ENCODE measurements around the gene ANKH.

The ANKH gene

DNA sequence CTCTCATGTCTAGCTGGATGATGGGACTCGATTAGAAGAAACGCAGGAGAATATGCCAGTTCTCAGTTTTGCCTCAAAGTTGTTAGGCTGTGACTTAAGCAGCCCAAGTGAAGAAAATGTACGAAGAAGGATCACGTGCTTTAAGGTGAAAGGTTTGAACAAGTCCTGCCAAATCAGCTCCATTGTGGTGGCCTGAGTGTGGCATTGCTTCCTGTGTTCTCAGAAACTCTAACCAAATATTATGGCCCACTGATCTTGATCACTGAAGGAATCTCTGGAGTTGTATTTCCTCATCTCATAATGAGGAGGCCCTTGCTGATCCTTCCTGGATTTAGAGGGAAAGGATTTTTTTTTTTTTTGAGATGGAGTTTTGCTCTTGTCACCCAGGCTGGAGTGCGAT, 163.0 kb downstream of the ANKH start:
- WGBS (ENCODE audit: insufficient coverage, insufficient read length) = no CpG with 5 or more reads among the region's 5 CpGs

DNA sequence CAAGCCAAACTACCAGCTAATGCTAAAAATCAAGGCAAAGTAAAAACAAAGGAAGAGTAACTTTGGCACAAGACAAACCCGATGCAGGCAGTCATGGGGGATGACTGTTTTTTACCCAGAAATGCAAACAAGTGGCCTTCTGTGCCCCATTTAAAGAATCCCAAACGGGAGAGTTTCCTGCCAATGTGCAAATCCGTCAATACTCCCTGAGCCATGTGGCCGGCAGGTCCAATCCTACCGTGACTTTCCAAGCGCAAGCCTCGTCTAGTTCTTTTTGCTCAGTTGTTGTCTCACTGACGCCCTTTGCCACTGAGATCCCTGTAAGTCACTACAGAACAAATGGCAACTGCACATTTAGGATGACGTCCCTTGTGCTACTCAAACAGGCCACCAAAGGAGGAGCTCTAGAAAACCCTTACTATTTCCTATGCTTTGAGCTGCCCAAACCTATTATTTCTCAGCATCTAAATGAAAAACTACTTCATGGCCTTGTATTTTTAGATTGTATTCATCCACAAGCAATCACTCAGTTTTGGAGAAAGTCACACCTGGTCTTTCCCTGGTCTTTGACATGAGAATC, 163.7 kb downstream of the ANKH start:
- no peaks in the 10 kb centered on the region for H3K27me3 ChIP-seq (ENCODE audit: control insufficient read depth, insufficient read depth, low read length)
- H3K36me3 ChIP-seq (ENCODE audit: control insufficient read depth, insufficient read depth, low read length) = peaks cover 10% of the 10 kb centered on the region
- WGBS (ENCODE audit: insufficient coverage, insufficient read length) = no CpG with 5 or more reads among the region's 9 CpGs
- no peak overlapping the region for H3K4me3 ChIP-seq (ENCODE audit: low read length)
- H3K27ac ChIP-seq (ENCODE audit: low read length) = no peak overlapping the region
- no peaks in the 10 kb centered on the region for H3K4me1 ChIP-seq (ENCODE audit: control insufficient read depth, insufficient read depth, low read length)
- H3K9me3 ChIP-seq (ENCODE audit: control insufficient read depth, insufficient read depth, low read length) = no peaks in the 10 kb centered on the region
- no peak for DNase-seq (ENCODE audit: low read depth, low spot score)

More for the DNA sequence above, 163.0 kb downstream of the ANKH start:
- Histone ChIP-seq H3K36me3 (ENCODE audit: control insufficient read depth, insufficient read depth, low read length) (peaks cover 15% of the 10 kb centered on the region), H3K9me3 (ENCODE audit: control insufficient read depth, insufficient read depth, low read length) (no peaks in the 10 kb centered on the region), H3K27ac (ENCODE audit: low read length) (no peak overlapping the region), H3K4me3 (ENCODE audit: low read length) (no peak overlapping the region), H3K27me3 (ENCODE audit: control insufficient read depth, insufficient read depth, low read length) (no peaks in the 10 kb centered on the region), H3K4me1 (ENCODE audit: control insufficient read depth, insufficient read depth, low read length) (no peaks in the 10 kb centered on the region)
- DNase-seq (ENCODE audit: low read depth, low spot score) = no peak

DNA sequence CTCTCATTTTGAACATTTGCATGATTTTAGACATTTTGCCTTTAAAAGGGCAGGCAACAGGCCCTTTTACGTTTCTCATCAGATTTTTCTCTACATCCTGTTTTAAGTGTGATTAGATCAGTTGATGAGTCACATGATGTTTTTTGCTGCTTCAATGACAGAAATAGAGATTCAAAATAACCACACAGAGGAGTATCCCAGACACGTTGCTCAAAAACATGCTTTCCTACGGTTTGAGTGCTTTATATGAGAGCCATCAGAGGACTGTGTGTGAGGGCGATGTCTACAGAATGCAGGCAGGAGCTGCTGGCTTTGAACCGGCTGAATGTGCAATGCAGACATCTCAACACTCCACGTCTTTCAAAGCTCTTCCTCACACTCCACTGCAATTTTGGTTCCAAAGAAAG, 165.0 kb downstream of the ANKH start:
- no peaks in the 10 kb centered on the region for H3K9me3 ChIP-seq (ENCODE audit: control insufficient read depth, insufficient read depth, low read length)
- DNase-seq (ENCODE audit: low read depth, low spot score) = no peak
- H3K4me1 ChIP-seq (ENCODE audit: control insufficient read depth, insufficient read depth, low read length) = no peaks in the 10 kb centered on the region
- H3K4me3 ChIP-seq (ENCODE audit: low read length) = no peak overlapping the region
- H3K27ac ChIP-seq (ENCODE audit: low read length) = no peak overlapping the region
- peaks cover 6% of the 10 kb centered on the region for H3K36me3 ChIP-seq (ENCODE audit: control insufficient read depth, insufficient read depth, low read length)
- no peaks in the 10 kb centered on the region for H3K27me3 ChIP-seq (ENCODE audit: control insufficient read depth, insufficient read depth, low read length)
- no CpG with 5 or more reads among the region's 6 CpGs for WGBS (ENCODE audit: insufficient coverage, insufficient read length)

DNA sequence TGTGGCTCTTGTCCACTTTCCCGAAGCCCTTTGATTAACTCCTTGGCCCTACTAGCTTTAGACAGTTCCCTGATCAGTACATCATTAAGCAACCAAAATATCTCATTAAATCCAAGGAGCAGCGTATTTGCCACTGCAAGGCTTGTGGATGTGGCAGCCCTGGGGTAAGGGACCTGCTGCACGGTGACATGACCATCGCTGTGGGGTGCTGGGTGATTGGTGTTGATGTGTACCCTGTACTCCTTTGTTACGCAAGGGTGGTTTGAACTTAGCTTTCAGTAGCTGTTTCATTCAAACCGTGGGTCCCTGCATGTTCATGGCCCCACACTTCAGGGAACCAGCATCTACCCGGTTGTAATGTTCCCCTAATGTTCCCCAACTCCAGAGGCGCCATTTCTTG, 166.0 kb downstream of the ANKH start:
- no CpG with 5 or more reads among the region's 8 CpGs for WGBS (ENCODE audit: insufficient coverage, insufficient read length)
- Histone ChIP-seq H3K27ac (ENCODE audit: low read length) (no peak overlapping the region), H3K36me3 (ENCODE audit: control insufficient read depth, insufficient read depth, low read length) (peaks cover 3% of the 10 kb centered on the region; the same call in 1 of the 2 replicates), H3K27me3 (ENCODE audit: control insufficient read depth, insufficient read depth, low read length) (no peaks in the 10 kb centered on the region), H3K4me1 (ENCODE audit: control insufficient read depth, insufficient read depth, low read length) (no peaks in the 10 kb centered on the region), H3K9me3 (ENCODE audit: control insufficient read depth, insufficient read depth, low read length) (no peaks in the 10 kb centered on the region), H3K4me3 (ENCODE audit: low read length) (no peak overlapping the region)
- DNase-seq (ENCODE audit: low read depth, low spot score) = no peak

DNA sequence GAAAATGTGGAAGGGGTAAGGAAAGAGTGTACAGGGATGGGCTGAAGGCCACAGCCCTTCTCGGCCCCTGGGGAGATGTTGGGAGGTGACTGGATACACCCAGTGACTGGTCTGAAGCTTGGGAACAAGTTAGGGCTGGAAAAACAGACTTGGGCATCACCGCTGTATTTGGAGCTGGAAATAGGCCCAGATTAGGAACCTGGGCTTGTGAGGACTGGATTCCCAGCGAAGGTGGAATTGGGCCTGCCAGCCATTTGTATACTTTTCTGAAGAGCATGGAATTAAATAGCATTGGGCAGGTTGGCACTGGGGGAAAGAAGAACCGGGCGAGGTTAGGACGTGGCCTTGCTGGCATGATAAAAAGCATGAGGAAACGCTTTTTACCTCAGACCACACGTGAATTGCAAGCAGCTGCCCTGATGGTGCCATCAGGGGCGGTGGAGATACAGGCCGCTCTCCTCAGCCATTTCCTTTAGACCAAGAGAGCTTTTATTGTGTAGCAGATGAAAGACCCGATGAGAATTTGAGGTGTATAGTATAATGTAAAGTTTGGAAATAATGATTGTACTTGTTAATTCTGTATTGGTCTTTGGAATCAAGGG, 169.2 kb downstream of the ANKH start:
- peaks cover 8% of the 10 kb centered on the region; the same call in 1 of the 2 replicates for H3K36me3 ChIP-seq (ENCODE audit: control insufficient read depth, insufficient read depth, low read length)

DNA sequence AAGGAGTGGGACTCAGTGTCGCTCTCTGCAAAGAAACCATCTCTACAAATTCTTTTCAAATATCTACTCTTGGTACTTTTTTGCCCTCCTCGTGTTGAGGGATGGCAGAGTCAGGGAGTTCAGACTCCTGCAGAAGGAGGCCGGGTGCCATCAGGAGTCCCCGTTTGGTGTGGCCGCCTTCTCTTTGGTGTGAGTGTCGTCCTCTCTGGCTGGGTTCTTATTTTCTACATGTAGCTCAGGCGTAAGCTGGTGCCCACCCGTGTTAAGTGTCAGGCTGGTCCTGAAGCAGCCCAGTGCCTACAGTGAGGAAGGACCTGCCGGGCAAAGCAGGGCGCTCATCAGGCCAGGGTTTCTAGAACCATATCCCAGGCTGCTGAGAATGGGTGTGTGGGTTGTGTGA, 170.0 kb downstream of the ANKH start:
- Histone ChIP-seq H3K4me1 (ENCODE audit: control insufficient read depth, insufficient read depth, low read length) (no peaks in the 10 kb centered on the region), H3K27me3 (ENCODE audit: control insufficient read depth, insufficient read depth, low read length) (no peaks in the 10 kb centered on the region), H3K27ac (ENCODE audit: low read length) (no peak overlapping the region), H3K36me3 (ENCODE audit: control insufficient read depth, insufficient read depth, low read length) (peaks cover 8% of the 10 kb centered on the region; the same call in 1 of the 2 replicates), H3K4me3 (ENCODE audit: low read length) (no peak overlapping the region), H3K9me3 (ENCODE audit: control insufficient read depth, insufficient read depth, low read length) (no peaks in the 10 kb centered on the region)
- WGBS (ENCODE audit: insufficient coverage, insufficient read length) = no CpG with 5 or more reads among the region's 10 CpGs
- DNase-seq (ENCODE audit: low read depth, low spot score) = no peak

More for the DNA sequence above, 169.2 kb downstream of the ANKH start:
- no peaks in the 10 kb centered on the region for H3K4me1 ChIP-seq (ENCODE audit: control insufficient read depth, insufficient read depth, low read length)
- H3K27ac ChIP-seq (ENCODE audit: low read length) = no peak overlapping the region
- 100% methylated on average over 1 of the region's 11 CpGs for WGBS (ENCODE audit: insufficient coverage, insufficient read length)
- H3K4me3 ChIP-seq (ENCODE audit: low read length) = no peak overlapping the region
- no peaks in the 10 kb centered on the region for H3K27me3 ChIP-seq (ENCODE audit: control insufficient read depth, insufficient read depth, low read length)
- DNase-seq (ENCODE audit: low read depth, low spot score) = no peak
- no peaks in the 10 kb centered on the region for H3K9me3 ChIP-seq (ENCODE audit: control insufficient read depth, insufficient read depth, low read length)

DNA sequence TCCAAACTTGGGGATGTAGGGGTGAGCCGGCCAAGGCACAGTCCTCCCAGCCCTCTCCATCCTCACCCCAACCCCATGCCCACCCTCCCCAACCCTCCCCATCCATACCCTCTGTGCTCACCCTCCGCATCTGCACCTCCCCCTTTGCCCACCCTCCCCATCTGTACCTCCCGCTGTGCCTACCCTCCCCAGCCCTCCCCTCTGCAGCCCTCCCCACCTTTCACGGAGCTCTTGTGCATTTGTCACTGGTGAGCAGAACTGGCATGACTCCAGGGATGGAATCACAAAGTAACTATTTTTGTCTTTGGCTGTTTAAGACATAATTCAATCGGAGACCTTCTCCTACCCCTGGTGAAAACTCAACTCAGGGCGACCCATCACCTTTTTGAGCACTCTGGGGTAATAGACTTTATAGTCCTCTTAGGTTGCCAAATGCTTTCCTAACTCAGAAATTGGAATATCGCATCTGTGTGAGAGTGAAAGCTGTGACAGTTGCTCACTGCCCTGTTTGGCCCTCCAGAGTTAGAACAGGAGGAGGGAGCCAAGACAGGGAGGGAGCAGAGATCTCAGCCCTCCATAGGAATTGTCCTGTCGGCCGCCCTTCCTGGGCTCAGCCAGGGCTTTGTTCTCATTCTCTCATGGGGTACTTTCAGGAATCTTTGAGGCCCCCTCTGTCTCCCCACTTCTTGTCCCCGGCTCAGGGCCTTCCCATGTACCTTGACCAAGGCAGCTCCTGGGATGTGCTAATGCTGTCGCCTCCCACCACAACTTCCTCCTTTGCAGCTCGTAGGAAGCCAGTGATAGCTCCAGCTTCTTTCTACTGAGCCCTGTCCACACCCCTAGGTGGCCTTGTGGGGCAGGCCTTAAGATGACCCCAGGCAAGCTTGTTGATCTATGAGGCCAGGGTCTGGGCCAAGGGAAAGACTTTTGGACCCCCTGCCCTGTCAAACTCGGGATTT, 170.8 kb downstream of the ANKH start:
- Histone ChIP-seq H3K27ac (ENCODE audit: low read length) (no peak overlapping the region), H3K36me3 (ENCODE audit: control insufficient read depth, insufficient read depth, low read length) (peaks cover 8% of the 10 kb centered on the region; the same call in 1 of the 2 replicates), H3K4me3 (ENCODE audit: low read length) (no peak overlapping the region; the same call in 1 of the 2 replicates), H3K9me3 (ENCODE audit: control insufficient read depth, insufficient read depth, low read length) (no peaks in the 10 kb centered on the region), H3K4me1 (ENCODE audit: control insufficient read depth, insufficient read depth, low read length) (no peaks in the 10 kb centered on the region), H3K27me3 (ENCODE audit: control insufficient read depth, insufficient read depth, low read length) (no peaks in the 10 kb centered on the region)
- WGBS (ENCODE audit: insufficient coverage, insufficient read length) = no CpG with 5 or more reads among the region's 13 CpGs
- DNase-seq (ENCODE audit: low read depth, low spot score) = no peak

DNA sequence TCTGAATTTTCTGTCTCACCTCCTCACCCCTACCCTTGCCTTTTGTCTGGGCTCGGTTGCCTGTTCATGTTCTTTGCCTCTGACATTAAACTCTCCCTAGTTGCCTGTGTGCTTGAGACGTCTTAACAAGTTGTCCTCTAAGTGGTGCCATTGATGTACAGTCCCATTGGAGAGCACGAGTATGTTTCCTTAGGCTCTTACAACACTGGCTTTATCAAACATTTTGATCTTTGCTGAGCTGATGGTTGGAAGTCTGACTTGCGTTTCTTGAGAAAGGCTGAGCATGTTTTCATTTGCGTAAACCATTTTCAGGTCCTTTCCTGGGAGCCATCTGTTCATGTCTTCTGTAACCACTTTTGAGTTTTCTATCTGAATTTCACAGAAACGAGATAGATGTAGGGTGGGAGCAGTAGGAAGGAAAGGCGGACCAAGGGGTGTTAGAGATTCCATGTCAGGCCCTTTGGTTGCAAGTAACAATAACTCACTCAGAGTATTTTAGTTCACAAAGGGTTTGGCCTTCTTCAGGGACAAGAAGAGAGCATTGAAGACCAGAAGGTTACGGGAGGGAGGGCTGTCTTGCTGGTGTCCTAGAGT, 171.7 kb downstream of the ANKH start:
- Histone ChIP-seq H3K4me3 (ENCODE audit: low read length) (no peak overlapping the region), H3K36me3 (ENCODE audit: control insufficient read depth, insufficient read depth, low read length) (peaks cover 8% of the 10 kb centered on the region; the same call in 1 of the 2 replicates), H3K27me3 (ENCODE audit: control insufficient read depth, insufficient read depth, low read length) (no peaks in the 10 kb centered on the region), H3K9me3 (ENCODE audit: control insufficient read depth, insufficient read depth, low read length) (no peaks in the 10 kb centered on the region), H3K4me1 (ENCODE audit: control insufficient read depth, insufficient read depth, low read length) (no peaks in the 10 kb centered on the region), H3K27ac (ENCODE audit: low read length) (no peak overlapping the region)
- no peak for DNase-seq (ENCODE audit: low read depth, low spot score)
- WGBS (ENCODE audit: insufficient coverage, insufficient read length) = no CpG with 5 or more reads among the region's 8 CpGs

DNA sequence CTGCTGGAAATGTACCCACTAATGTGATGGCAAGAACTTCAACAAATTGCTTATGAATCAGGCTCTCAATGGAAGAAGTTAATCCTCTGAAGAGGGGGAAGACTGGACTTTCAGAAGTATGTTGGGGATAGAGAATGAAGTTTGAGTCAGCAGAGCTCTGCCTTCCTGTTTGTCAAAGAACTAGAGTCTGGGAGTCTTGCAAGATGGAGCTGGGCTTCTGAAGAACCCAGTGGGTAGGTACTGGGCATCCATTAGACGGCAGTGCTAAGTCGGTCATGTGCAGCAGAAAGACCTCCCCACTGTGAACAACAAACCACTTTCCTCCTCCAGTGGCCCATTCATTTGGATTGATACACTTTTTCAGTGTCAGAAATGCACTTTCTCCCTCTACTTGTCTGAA, 172.4 kb downstream of the ANKH start:
- no CpG with 5 or more reads among the region's 2 CpGs for WGBS (ENCODE audit: insufficient coverage, insufficient read length)
- Histone ChIP-seq H3K27me3 (ENCODE audit: control insufficient read depth, insufficient read depth, low read length) (no peaks in the 10 kb centered on the region), H3K4me3 (ENCODE audit: low read length) (no peak overlapping the region), H3K36me3 (ENCODE audit: control insufficient read depth, insufficient read depth, low read length) (peaks cover 8% of the 10 kb centered on the region; the same call in 1 of the 2 replicates), H3K4me1 (ENCODE audit: control insufficient read depth, insufficient read depth, low read length) (no peaks in the 10 kb centered on the region), H3K27ac (ENCODE audit: low read length) (no peak overlapping the region), H3K9me3 (ENCODE audit: control insufficient read depth, insufficient read depth, low read length) (no peaks in the 10 kb centered on the region)
- DNase-seq (ENCODE audit: low read depth, low spot score) = no peak

DNA sequence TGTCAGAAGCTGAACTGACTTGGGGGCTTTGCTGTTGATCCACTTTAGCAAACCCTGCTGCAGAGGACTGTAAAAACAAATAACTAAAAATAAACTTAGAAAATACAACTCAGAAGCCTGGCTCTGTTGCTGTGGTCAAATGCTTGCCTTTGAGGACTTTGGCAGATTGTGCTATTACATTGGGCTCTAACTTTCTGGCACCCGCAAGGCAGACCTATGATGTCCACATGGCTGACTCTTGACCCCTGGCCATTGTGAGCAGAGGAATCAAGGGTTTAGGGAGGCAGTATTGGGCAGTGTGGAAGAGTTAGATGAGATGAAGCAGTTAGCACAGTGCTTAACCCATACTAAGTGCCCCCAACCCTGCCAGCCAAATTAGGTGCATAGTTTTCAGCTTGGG, 173.1 kb downstream of the ANKH start:
- DNase-seq (ENCODE audit: low read depth, low spot score) = no peak
- Histone ChIP-seq H3K27me3 (ENCODE audit: control insufficient read depth, insufficient read depth, low read length) (no peaks in the 10 kb centered on the region), H3K36me3 (ENCODE audit: control insufficient read depth, insufficient read depth, low read length) (peaks cover 10% of the 10 kb centered on the region; the same call in 1 of the 2 replicates), H3K4me1 (ENCODE audit: control insufficient read depth, insufficient read depth, low read length) (no peaks in the 10 kb centered on the region), H3K27ac (ENCODE audit: low read length) (no peak overlapping the region), H3K4me3 (ENCODE audit: low read length) (no peak overlapping the region), H3K9me3 (ENCODE audit: control insufficient read depth, insufficient read depth, low read length) (no peaks in the 10 kb centered on the region)
- WGBS (ENCODE audit: insufficient coverage, insufficient read length) = no CpG with 5 or more reads among the region's 1 CpG

All from iPS DF 6.9 (cell line).